Measurements from ENCODE around the gene NFIX. TPM values are rescaled to one million over a fixed set of nuclear protein-coding genes. Genes with fewer than 3 reads are reported as not detected.

Gene NFIX
- total and polyA plus RNA-seq, 9 of the 15 experiments (the other 6 are each of a cell fraction or from before 2014, with no cell fraction given) = 0.28 to 26.8 (median 5.4) TPM

DNA sequence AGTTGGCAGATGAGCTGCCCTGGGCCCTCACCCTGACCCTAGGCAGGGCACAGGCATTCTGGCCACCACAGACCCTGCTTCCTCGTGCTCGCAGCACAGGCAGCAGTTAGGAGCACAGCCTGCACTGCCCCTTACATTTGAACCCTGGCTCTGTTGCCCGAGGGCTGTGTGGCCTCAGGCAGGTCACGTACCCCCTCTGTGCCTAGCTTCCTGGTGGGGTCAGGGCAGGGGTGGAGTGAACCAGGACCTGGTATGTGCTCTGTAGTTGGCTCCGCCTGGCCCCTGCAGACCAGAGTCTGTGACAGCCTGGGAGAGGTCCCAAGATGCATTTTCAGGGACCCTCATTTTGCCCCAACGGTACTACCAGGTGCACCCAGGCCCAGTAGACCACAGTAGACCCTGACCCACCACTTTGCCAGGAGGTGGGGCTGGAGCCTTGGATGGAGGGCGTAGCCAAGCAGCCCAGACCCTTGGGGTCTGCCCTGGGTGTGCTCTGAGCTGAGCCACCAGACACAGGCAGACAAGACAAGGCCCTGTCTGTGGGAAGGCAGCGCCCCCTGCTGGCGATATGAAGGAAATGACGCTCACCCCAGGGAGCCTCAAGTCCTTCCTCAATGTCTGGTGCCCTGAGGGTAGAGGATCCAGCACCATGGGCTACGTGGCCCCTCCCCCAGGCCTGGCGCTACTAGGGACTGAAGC lies 98.3 kb downstream of the NFIX start (continued):
- TF ChIP-seq SOX6 (IDR thresholded peaks at IDR 0.05) (no peak), BRF1 (IDR thresholded peaks at IDR 0.05; ENCODE audit: borderline replicate concordance, extremely low read depth, insufficient read length) (no peak), ZSCAN29 (IDR thresholded peaks at IDR 0.05) (no peak), NFATC3 (IDR thresholded peaks at IDR 0.05) (no peak), RNF2 (IDR thresholded peaks at IDR 0.05) (no peak), ZBED1 (IDR thresholded peaks at IDR 0.05) (no peak), ATF1 (CRISPR knock-in tag; IDR thresholded peaks at IDR 0.05) (peak; percentile 35; the same call in 1 of the 2 replicates), ATF1 (tag; IDR thresholded peaks at IDR 0.05) (no peak), PTBP1 (IDR thresholded peaks at IDR 0.05; ENCODE audit: low read depth, low read length) (no peak), CC2D1A (IDR thresholded peaks at IDR 0.05) (peak; percentile 66; the same call in 1 of the 2 replicates), CTBP1 (IDR thresholded peaks at IDR 0.05; ENCODE audit: borderline replicate concordance) (peak; percentile 51; the same call in 1 of the 2 replicates), U2AF1 (optimal IDR thresholded peaks at IDR 0.05; ENCODE audit: low read depth, low read length) (no peak), ZKSCAN8 (CRISPR knock-in tag; IDR thresholded peaks at IDR 0.05) (no peak), SMAD3 (CRISPR knock-in tag; conservative IDR thresholded peaks at IDR 0.05) (no peak), SRSF7 (optimal IDR thresholded peaks at IDR 0.05; ENCODE audit: low read depth, low read length) (no peak), ARID2 (IDR thresholded peaks at IDR 0.05) (peak; percentile 80), ZNF224 (CRISPR knock-in tag; IDR thresholded peaks at IDR 0.05) (no peak), RCOR1 (IDR thresholded peaks at IDR 0.05; ENCODE audit: borderline replicate concordance in 1 of 2, low read depth in 2 of 2, low read length in 2 of 2) (0 out of 4 replicates have a peak, but pooled peaks of 1 of the 2 experiments have one; percentile 22), ESRRB (CRISPR knock-in tag; IDR thresholded peaks at IDR 0.05; ENCODE audit: borderline replicate concordance) (no peak), FOXK2 (conservative IDR thresholded peaks at IDR 0.05 in 1 of 2, IDR thresholded peaks at IDR 0.05 in 1 of 2; ENCODE audit: low read depth in 2 of 2) (no peak), MAZ (CRISPR knock-in tag; conservative IDR thresholded peaks at IDR 0.05 in 1 of 2, IDR thresholded peaks at IDR 0.05 in 1 of 2) (peak in 1 of 2 experiments; percentile 58; a peak in 1 of 4 replicates), RAD21 (CRISPR knock-in tag; conservative IDR thresholded peaks at IDR 0.05 in 1 of 2, IDR thresholded peaks at IDR 0.05 in 1 of 2) (peak; percentile 97 to 98)
- TF ChIP-seq, protein P1, sequence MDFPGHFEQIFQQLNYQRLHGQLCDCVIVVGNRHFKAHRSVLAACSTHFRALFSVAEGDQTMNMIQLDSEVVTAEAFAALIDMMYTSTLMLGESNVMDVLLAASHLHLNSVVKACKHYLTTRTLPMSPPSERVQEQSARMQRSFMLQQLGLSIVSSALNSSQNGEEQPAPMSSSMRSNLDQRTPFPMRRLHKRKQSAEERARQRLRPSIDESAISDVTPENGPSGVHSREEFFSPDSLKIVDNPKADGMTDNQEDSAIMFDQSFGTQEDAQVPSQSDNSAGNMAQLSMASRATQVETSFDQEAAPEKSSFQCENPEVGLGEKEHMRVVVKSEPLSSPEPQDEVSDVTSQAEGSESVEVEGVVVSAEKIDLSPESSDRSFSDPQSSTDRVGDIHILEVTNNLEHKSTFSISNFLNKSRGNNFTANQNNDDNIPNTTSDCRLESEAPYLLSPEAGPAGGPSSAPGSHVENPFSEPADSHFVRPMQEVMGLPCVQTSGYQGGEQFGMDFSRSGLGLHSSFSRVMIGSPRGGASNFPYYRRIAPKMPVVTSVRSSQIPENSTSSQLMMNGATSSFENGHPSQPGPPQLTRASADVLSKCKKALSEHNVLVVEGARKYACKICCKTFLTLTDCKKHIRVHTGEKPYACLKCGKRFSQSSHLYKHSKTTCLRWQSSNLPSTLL (IDR thresholded peaks at IDR 0.05) = no peak
- TF ChIP-seq, protein P2, sequence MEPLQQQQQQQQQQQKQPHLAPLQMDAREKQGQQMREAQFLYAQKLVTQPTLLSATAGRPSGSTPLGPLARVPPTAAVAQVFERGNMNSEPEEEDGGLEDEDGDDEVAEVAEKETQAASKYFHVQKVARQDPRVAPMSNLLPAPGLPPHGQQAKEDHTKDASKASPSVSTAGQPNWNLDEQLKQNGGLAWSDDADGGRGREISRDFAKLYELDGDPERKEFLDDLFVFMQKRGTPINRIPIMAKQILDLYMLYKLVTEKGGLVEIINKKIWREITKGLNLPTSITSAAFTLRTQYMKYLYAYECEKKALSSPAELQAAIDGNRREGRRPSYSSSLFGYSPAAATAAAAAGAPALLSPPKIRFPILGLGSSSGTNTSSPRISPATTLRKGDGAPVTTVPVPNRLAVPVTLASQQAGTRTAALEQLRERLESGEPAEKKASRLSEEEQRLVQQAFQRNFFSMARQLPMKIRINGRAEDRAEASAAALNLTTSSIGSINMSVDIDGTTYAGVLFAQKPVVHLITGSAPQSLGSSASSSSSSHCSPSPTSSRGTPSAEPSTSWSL (CRISPR knock-in tag; IDR thresholded peaks at IDR 0.05; ENCODE audit: borderline replicate concordance) = no peak
- TF ChIP-seq, protein P3, sequence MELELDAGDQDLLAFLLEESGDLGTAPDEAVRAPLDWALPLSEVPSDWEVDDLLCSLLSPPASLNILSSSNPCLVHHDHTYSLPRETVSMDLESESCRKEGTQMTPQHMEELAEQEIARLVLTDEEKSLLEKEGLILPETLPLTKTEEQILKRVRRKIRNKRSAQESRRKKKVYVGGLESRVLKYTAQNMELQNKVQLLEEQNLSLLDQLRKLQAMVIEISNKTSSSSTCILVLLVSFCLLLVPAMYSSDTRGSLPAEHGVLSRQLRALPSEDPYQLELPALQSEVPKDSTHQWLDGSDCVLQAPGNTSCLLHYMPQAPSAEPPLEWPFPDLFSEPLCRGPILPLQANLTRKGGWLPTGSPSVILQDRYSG (tag; conservative IDR thresholded peaks at IDR 0.05; ENCODE audit: low read depth) = no peak
